H1 (cell line): ENCODE results near the gene PPM1F. TPM values are rescaled to one million over a fixed set of nuclear protein-coding genes. Genes with fewer than 3 reads are reported as not detected.

Source experiments
- BCL11A ChIP-seq, 2 experiments: IDR thresholded peaks; one replicate each; pipeline ENCODE4 v1.6.1; 2011; ENCODE audit warnings: low read depth in 2 of 2, low read length in 2 of 2, mild to moderate bottlenecking in 2 of 2
- BRCA1 ChIP-seq: IDR thresholded peaks from 2 replicates; pipeline ENCODE4 v1.6.1; 2012; ENCODE audit warnings: low read depth, low read length, improper control_type of control experiment
- CBX5 ChIP-seq: fragments of 300-800, 300-1000 bp; sonication (generic); IDR thresholded peaks from 2 replicates; pipeline ENCODE4 v1.7.1; 2016; ENCODE audit warnings: antibody characterized with exemption, low read length, low read depth
- CBX8 ChIP-seq: fragments of 300-800, 300-1000 bp; sonication (generic); IDR thresholded peaks from 2 replicates; pipeline ENCODE4 v1.7.1; 2016; ENCODE audit warnings: low read depth, low read length, borderline replicate concordance
- CHD2 ChIP-seq: IDR thresholded peaks from 2 replicates; pipeline ENCODE4 v1.6.1; 2012; ENCODE audit warnings: low read length, improper control_type of control experiment
- CREB1 ChIP-seq: IDR thresholded peaks from 2 replicates; pipeline ENCODE4 v1.6.1; 2012; ENCODE audit warnings: inconsistent platforms
- EZH2 ChIP-seq: fragments of 200-600 bp; sonication (generic); IDR thresholded peaks from 2 replicates; pipeline ENCODE4 v1.7.1; 2012; ENCODE audit warnings: low read depth, mild to moderate bottlenecking, moderate library complexity, low read length, inconsistent platforms; ENCODE audit not compliant: severe bottlenecking
- GABPA ChIP-seq: IDR thresholded peaks from 2 replicates; pipeline ENCODE4 v1.6.1; 2011; ENCODE audit warnings: mild to moderate bottlenecking, low read length, moderate library complexity, borderline replicate concordance; ENCODE audit not compliant: insufficient read depth
- GTF2F1 ChIP-seq: IDR thresholded peaks from 2 replicates; pipeline ENCODE4 v1.6.1; 2012; ENCODE audit warnings: low read depth, low read length, improper control_type of control experiment, borderline replicate concordance
- MAFK ChIP-seq: IDR thresholded peaks from 2 replicates; pipeline ENCODE4 v1.6.1; 2012; ENCODE audit warnings: low read depth, mild to moderate bottlenecking, improper control_type of control experiment, low read length
- NRF1 ChIP-seq: IDR thresholded peaks from 2 replicates; pipeline ENCODE4 v1.6.1; 2011; ENCODE audit warnings: mild to moderate bottlenecking, low read depth, low read length, improper control_type of control experiment
- PHF8 ChIP-seq: fragments of 200-600 bp; sonication (generic); conservative IDR thresholded peaks from 2 replicates; pipeline ENCODE4 v1.7.1; 2012; ENCODE audit warnings: low read depth, mild to moderate bottlenecking, inconsistent platforms, low read length, moderate library complexity
- POLR2A ChIP-seq, 2 experiments: IDR thresholded peaks; 1 replicate in 1 of 2; 2 replicates in 1 of 2; pipeline ENCODE4 v1.6.1; 2011; ENCODE audit warnings: low read depth in 2 of 2, low read length in 2 of 2, mild to moderate bottlenecking in 2 of 2; ENCODE audit errors: control extremely low read depth in 1 of 2
- POLR2AphosphoS5 ChIP-seq: IDR thresholded peaks from 2 replicates; pipeline ENCODE4 v1.6.1; 2011; ENCODE audit warnings: low read depth, low read length
- RBBP5 ChIP-seq: IDR thresholded peaks from 2 replicates; pipeline ENCODE4 v1.7.1; 2012; ENCODE audit warnings: low read depth, mild to moderate bottlenecking, inconsistent platforms, low read length, moderate library complexity, borderline replicate concordance
- RNF2 ChIP-seq: fragments of 200-900, 300-1000 bp; sonication (generic); IDR thresholded peaks from 2 replicates; pipeline ENCODE4 v1.7.1; 2016; ENCODE audit warnings: borderline replicate concordance, low read depth, mild to moderate bottlenecking, antibody characterized with exemption, low read length; ENCODE audit not compliant: poor library complexity, severe bottlenecking; ENCODE audit errors: missing control alignments
- SIX5 ChIP-seq: IDR thresholded peaks from 2 replicates; pipeline ENCODE4 v1.6.1; 2011; ENCODE audit warnings: mild to moderate bottlenecking, low read depth, low read length
- SP2 ChIP-seq: IDR thresholded peaks from 2 replicates; pipeline ENCODE4 v1.6.1; 2012; ENCODE audit warnings: mild to moderate bottlenecking, low read length, inconsistent platforms
- SP4 ChIP-seq: IDR thresholded peaks from 2 replicates; pipeline ENCODE4 v1.6.1; 2012; ENCODE audit warnings: low read length, inconsistent platforms
- TAF1 ChIP-seq: IDR thresholded peaks from 2 replicates; pipeline ENCODE4 v1.6.1; 2011; ENCODE audit warnings: mild to moderate bottlenecking, low read depth, low read length
- TBP ChIP-seq: IDR thresholded peaks from 2 replicates; pipeline ENCODE4 v1.6.1; 2011; ENCODE audit warnings: low read depth, low read length, improper control_type of control experiment
- TEAD4 ChIP-seq: IDR thresholded peaks from 2 replicates; pipeline ENCODE4 v1.6.1; 2012; ENCODE audit warnings: low read depth, low read length, inconsistent platforms, mixed read lengths
- ZNF274 ChIP-seq: IDR thresholded peaks from 2 replicates; pipeline ENCODE4 v1.7.0; 2012; ENCODE audit warnings: low read length, borderline replicate concordance; ENCODE audit errors: extremely low read depth
- polyA plus RNA-seq, 7 experiments: library from polyadenylated mRNA; depleted of rRNA in 3 of 7; stranded (reverse) in 5 of 7; unstranded in 2 of 7; fragments of >200 nt in 5 of 7; fragments of 200-250 nt in 2 of 7; gene quantifications; 1 replicate in 5 of 7; 2 replicates in 1 of 7; 4 replicates in 1 of 7; pipeline versions ENCODE4 v1.2.1 to v1.2.3, GENCODE V29; 2011 to 2013; ENCODE audit warnings: missing spikeins in 2 of 7, mixed read lengths in 2 of 7
- total RNA-seq: library from RNA; stranded (reverse); fragmentation: NEBNext Ultra II Directional; extraction: Animal tissue kit (Norgen Biotek cat#: 25700); gene quantifications from 2 replicates; pipeline ENCODE4 v1.2.1, GENCODE V29; 2021
- TF ChIP-seq, protein P1 (sequence below): IDR thresholded peaks from 2 replicates; pipeline ENCODE4 v1.6.1; 2012; ENCODE audit warnings: low read length, inconsistent platforms

The PPM1F gene
- total and polyA plus RNA-seq, 2 of the 8 experiments (the other 6 are each of a cell fraction or from before 2014, with no cell fraction given) = 12.4 to 22.8 TPM

DNA sequence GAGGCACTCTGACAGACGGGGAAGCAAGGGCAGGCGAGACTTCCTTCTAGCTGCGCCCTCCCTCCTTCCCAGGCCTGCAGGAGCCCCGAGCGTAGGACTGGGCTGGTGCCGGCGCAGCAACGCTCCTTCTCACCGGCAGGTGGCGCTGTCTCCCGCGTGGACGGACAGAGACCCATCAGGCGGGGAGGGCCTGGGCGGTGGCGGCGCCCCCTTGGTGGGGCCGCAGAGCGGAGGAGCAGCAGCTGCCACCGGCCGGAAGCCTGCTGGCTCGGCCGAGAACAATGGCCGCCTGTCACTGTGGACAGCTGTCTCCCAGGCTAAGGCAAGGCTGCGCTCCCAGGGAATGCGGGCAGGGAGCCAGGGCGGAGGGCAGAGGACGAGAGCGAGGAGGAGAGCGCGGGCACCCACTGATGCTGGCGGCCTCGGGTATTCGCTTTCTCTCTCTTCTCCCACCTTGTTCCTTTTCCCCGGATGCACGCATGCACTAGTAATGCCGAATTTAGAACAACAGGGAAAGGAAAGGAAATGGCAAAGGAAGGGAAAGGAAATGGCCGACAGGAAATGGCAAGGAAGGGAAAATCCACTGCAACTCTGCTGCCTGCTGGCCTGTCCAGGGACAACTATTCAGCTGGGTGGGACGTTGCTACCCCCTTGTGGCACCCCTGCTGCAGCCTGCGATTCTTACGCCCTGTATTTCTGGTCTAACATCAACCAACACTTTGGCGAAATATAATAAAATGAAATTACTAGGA, 14.4 kb downstream of the PPM1F start (continued):
- TF ChIP-seq POLR2A (IDR thresholded peaks at IDR 0.05; ENCODE audit: control extremely low read depth in 1 of 2, low read depth in 2 of 2, low read length in 2 of 2) = no peak
- no peak for TF ChIP-seq SP2
- no peak for TF ChIP-seq TEAD4
- TF ChIP-seq GABPA = peak; percentile 51; the same call in 1 of the 2 replicates
- TF ChIP-seq, protein P1, sequence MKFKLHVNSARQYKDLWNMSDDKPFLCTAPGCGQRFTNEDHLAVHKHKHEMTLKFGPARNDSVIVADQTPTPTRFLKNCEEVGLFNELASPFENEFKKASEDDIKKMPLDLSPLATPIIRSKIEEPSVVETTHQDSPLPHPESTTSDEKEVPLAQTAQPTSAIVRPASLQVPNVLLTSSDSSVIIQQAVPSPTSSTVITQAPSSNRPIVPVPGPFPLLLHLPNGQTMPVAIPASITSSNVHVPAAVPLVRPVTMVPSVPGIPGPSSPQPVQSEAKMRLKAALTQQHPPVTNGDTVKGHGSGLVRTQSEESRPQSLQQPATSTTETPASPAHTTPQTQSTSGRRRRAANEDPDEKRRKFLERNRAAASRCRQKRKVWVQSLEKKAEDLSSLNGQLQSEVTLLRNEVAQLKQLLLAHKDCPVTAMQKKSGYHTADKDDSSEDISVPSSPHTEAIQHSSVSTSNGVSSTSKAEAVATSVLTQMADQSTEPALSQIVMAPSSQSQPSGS = no peak
- TF ChIP-seq RBBP5 = peak; percentile 48; the same call in 1 of the 2 replicates
- TF ChIP-seq TAF1 = peak; percentile 44; the same call in 1 of the 2 replicates
- TF ChIP-seq RNF2 = no peak
- TF ChIP-seq EZH2 = no peak
- peak; percentile 56; the same call in 1 of the 2 replicates for TF ChIP-seq PHF8
- TF ChIP-seq CBX8 = no peak
- no peak for TF ChIP-seq BCL11A (IDR thresholded peaks at IDR 0.05; ENCODE audit: low read depth in 2 of 2, low read length in 2 of 2)
- TF ChIP-seq CBX5 = no peak
- TF ChIP-seq POLR2AphosphoS5 = peak; percentile 22; the same call in 1 of the 2 replicates
- TF ChIP-seq BRCA1 = no peak
- TF ChIP-seq TBP = 0 out of 2 replicates have a peak, but pooled peaks have one; percentile 15
- no peak for TF ChIP-seq SIX5
- 0 out of 2 replicates have a peak, but pooled peaks have one; percentile 6 for TF ChIP-seq NRF1
- TF ChIP-seq SP4 = no peak
- TF ChIP-seq CHD2 = no peak; the same call in 1 of the 2 replicates
- no peak for TF ChIP-seq GTF2F1
- TF ChIP-seq CREB1 = peak; percentile 71
- TF ChIP-seq MAFK = no peak
- no peak for TF ChIP-seq ZNF274
